Body of pancreas (tissue), 4 donors: Measurements from ENCODE around the gene ZSCAN30. TPM values are rescaled to one million over a fixed set of nuclear protein-coding genes. Genes with fewer than 3 reads are reported as not detected.

ENCODE experiments used
- ATAC-seq: fragments of 150-250 bp; one replicate; pipeline ENCODE4 v1.9.1; 2016
- DNase-seq, 4 donors: peaks; one replicate each; pipeline ENCODE4 v3.0.0-alpha.2; 2019
- H3K27ac ChIP-seq, 4 donors: fragments of 200-600 bp; sonication (generic); 1 replicate in 3 of 4; 2 replicates in 1 of 4; pipeline versions ENCODE4 v1.5.1 to v1.6.1; 2016 to 2019; ENCODE audit warnings: mild to moderate bottlenecking in 1 of 4, mixed read lengths in 1 of 4, moderate library complexity in 1 of 4
- H3K27me3 ChIP-seq, 2 donors: fragments of 200-600 bp; sonication (generic); one replicate each; pipeline ENCODE4 v1.6.0; 2016; ENCODE audit warnings: mild to moderate bottlenecking in 1 of 2
- H3K36me3 ChIP-seq, 2 donors: fragments of 200-600 bp; sonication (generic); replicated peaks in 1 of 2; 2 replicates each; pipeline ENCODE4 v1.5.1; 2016; ENCODE audit warnings: low read depth in 2 of 2; ENCODE audit not compliant: insufficient read depth in 1 of 2
- H3K4me1 ChIP-seq: fragments of 200-600 bp; sonication (generic); one replicate; pipeline ENCODE4 v1.6.0; 2016
- H3K4me3 ChIP-seq, 2 donors: fragments of 200-600 bp; sonication (generic); 1 replicate in 1 of 2; 2 replicates in 1 of 2; pipeline ENCODE4 v1.5.1; 2016 to 2019
- H3K9me3 ChIP-seq, 3 donors: fragments of 200-600 bp; sonication (generic); 1 replicate in 2 of 3; 2 replicates in 1 of 3; pipeline ENCODE4 v1.5.1; 2016
- POLR2A ChIP-seq, 3 donors: fragments of 450-650 bp; IDR thresholded peaks; one replicate each; pipeline ENCODE4 v1.6.1; 2016; ENCODE audit warnings: antibody characterized with exemption in 3 of 3, mild to moderate bottlenecking in 2 of 3
- WGBS, 2 donors: methylation state at CpG; one replicate each; pipeline ENCODE4 v1.1.5; 2017; 5-methylcytosine and 5-hydroxymethylcytosine counted together
- intact Hi-C: fragments of 100-400 bp; cut with DNase I; formaldehyde crosslinking; loops from one replicate; pipeline ENCODE4 v1.15.1; 2023
- total RNA-seq, 2 donors: library from RNA; depleted of rRNA; stranded (reverse); fragments of >200 nt; gene quantifications; one replicate each; pipeline ENCODE4 v1.1.0, GENCODE V29; 2016
- TF ChIP-seq, protein P1 (sequence below), 7 experiments: fragments of 450-650 bp in 4 of 7; fragments of 200-600 bp in 3 of 7; sonication (generic) in 3 of 7; IDR thresholded peaks; one replicate each; pipeline ENCODE4 v1.5.1; 2016 to 2019; ENCODE audit warnings: antibody characterized with exemption in 7 of 7

Gene ZSCAN30
- total RNA-seq, 2 donors from 2014 or later: 9.9 to 19.4 TPM

DNA sequence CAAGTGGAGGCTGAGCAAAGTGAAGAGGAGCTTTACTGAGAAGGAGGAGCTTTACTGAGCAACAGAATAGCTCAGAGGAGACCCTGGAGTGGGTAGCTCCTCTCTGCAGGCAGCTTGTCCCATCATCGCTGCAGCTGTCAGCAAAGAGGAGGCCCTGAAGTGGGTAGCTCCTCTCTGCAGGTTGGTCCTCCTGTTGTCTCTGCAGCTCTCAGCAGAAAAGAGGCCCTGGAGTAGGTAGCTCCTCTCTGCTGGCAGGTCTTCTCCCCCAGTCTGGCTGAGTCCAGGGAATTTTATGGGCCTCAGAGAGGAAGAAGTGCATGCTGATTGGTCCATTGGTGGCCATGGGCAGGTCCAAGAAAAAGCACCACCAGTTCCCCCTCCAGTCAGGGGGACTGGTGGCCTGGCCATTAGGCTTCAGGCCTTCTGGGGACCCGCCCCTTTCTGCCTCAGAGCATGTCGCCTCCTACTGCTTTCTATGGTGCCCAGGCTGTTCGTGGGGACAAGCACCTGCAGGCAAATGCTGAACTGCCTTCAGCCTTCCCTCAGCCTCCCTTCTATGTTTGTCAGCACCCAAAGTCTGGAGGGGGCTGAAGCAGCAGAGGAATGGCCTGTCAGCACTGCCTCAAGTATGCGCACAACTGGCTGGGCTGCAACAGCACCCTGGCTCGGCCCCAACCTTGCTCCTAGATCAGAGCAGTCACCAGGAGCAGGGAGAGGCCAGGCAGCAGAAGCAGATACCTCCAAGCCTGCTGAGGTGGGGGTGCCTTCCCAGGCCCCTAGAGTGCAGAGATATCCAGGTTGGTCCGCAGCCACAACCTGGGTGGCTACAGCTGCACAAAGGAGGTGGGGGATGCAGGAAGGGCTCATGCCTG, 5.9 kb downstream of the ZSCAN30 start:
- no peaks in the 10 kb centered on the region for H3K36me3 ChIP-seq
- no peak for ATAC-seq
- H3K4me1 ChIP-seq: peaks cover 5% of the 10 kb centered on the region
- 93 to 94% methylated on average over 3 to 7 of the region's 7 CpGs for WGBS, 2 donors
- H3K9me3 ChIP-seq: no peaks in the 10 kb centered on the region
- H3K4me3 ChIP-seq: no peak overlapping the region
- TF ChIP-seq, protein P1, sequence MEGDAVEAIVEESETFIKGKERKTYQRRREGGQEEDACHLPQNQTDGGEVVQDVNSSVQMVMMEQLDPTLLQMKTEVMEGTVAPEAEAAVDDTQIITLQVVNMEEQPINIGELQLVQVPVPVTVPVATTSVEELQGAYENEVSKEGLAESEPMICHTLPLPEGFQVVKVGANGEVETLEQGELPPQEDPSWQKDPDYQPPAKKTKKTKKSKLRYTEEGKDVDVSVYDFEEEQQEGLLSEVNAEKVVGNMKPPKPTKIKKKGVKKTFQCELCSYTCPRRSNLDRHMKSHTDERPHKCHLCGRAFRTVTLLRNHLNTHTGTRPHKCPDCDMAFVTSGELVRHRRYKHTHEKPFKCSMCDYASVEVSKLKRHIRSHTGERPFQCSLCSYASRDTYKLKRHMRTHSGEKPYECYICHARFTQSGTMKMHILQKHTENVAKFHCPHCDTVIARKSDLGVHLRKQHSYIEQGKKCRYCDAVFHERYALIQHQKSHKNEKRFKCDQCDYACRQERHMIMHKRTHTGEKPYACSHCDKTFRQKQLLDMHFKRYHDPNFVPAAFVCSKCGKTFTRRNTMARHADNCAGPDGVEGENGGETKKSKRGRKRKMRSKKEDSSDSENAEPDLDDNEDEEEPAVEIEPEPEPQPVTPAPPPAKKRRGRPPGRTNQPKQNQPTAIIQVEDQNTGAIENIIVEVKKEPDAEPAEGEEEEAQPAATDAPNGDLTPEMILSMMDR (IDR thresholded peaks at IDR 0.05): no peak
- TF ChIP-seq POLR2A (IDR thresholded peaks at IDR 0.05): no peak
- H3K27me3 ChIP-seq: no peaks in the 10 kb centered on the region
- intact Hi-C loops: loop anchor here (10.0 kb wide), 1 partner anchor 51 kb away; no protein-coding TSS in a partner anchor
- no peak for DNase-seq
- H3K27ac ChIP-seq: no peak overlapping the region

DNA sequence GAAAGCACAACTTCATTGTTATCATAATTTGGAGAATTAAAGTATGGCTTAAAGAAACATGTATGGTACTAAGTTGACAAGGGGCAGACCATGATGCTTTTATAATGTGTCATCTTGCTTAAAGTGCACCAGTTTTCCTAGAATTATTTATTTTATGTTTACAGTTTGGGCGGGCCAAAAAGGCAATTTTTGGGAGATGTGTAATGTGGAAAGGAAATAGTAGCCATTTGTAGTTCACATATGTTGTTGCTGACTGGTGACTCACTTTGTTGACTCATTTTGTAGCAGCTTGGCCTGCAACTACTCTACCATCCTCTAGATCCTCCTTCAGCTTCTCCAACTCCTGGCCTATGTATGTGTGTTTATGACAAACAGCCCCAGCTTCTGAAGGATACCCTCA, 7.7 kb downstream of the ZSCAN30 start:
- 86 to 92% methylated on average over 1 of the region's 1 CpG for WGBS, 2 donors
- ATAC-seq (no peak), DNase-seq (no peak)
- Histone ChIP-seq H3K36me3 (no peaks in the 10 kb centered on the region), H3K27me3 (no peaks in the 10 kb centered on the region), H3K4me3 (no peak overlapping the region), H3K4me1 (no peaks in the 10 kb centered on the region), H3K27ac (no peak overlapping the region), H3K9me3 (no peaks in the 10 kb centered on the region)
- intact Hi-C loops: loop anchor here (10.0 kb wide), 1 partner anchor 52 kb away; no protein-coding TSS in a partner anchor
- no peak for TF ChIP-seq POLR2A (IDR thresholded peaks at IDR 0.05)
- TF ChIP-seq, protein P1 (IDR thresholded peaks at IDR 0.05): no peak

DNA sequence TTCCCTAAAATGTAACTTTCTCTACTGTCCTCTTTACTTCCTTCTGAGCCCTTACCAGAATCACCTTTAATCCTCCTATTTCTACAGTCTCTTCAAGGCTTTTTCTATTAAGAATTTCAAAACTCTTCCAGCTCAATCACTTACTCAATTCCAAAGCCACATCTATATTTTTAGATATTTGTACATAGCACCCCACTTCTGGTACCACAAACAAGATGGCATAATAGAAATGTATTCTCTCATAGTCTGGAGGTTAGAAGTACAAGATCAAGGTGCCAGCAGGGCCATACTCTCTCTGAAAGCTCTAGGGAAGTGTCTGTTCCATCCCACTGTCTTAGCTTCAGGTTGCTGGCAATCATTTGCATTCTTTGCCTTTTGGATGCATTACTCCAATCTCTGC, 11.1 kb downstream of the ZSCAN30 start:
- DNase-seq (no peak), ATAC-seq (no peak)
- Histone ChIP-seq H3K4me3 (no peak overlapping the region), H3K4me1 (no peaks in the 10 kb centered on the region), H3K27me3 (no peaks in the 10 kb centered on the region), H3K27ac (no peak overlapping the region), H3K36me3 (no peaks in the 10 kb centered on the region), H3K9me3 (no peaks in the 10 kb centered on the region)
- no peak for TF ChIP-seq POLR2A (IDR thresholded peaks at IDR 0.05)
- TF ChIP-seq, protein P1 (IDR thresholded peaks at IDR 0.05): no peak
- intact Hi-C loops: no loop called here

DNA sequence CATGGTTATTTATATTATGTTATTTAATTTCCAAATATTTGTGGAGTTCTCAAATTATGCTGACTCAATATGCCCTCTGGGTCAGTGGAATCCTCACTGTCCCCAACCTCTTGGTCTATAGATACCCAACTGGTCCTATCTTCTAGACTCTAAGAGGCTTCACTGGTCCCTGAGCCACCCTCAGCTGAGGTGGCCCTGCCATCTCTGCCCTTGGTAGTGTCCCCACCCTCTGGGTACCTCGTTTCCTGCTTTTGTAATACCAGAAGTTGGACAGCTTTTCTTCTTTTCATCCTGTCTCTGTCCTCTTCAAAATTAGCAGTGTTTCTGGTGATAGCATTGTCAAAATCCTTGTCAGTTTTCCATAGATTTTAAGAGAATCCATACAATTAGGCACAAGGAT, 11.9 kb downstream of the ZSCAN30 start:
- no peaks in the 10 kb centered on the region for H3K27me3 ChIP-seq
- no peaks in the 10 kb centered on the region for H3K9me3 ChIP-seq
- ATAC-seq: no peak
- H3K36me3 ChIP-seq: no peaks in the 10 kb centered on the region
- H3K4me3 ChIP-seq: no peak overlapping the region
- no peak for TF ChIP-seq POLR2A (IDR thresholded peaks at IDR 0.05)
- TF ChIP-seq, protein P1 (IDR thresholded peaks at IDR 0.05): no peak
- H3K4me1 ChIP-seq: no peaks in the 10 kb centered on the region
- intact Hi-C loops: no loop called here
- H3K27ac ChIP-seq: no peak overlapping the region
- no peak for DNase-seq
- 80 to 82% methylated on average over 1 of the region's 1 CpG for WGBS, 2 donors

DNA sequence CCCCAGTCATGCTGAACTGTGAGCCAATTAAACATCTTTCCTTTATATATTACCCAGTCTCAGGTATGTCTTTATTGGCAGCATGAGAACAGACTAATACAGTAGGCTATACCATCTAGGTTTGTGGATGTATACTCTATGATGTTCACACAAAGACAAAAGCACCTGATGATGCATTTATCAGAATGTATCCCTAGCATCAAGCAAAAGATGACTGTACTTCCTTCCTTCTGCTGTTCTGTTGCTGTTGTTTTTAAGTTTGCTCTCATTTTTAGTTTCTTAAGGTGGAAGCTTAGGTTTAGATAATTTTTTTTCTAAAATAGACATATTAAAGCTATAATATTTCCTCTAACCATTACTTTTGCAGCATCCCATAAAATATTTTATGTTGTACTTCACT, 12.4 kb downstream of the ZSCAN30 start:
- intact Hi-C loops: no loop called here
- no peaks in the 10 kb centered on the region for H3K4me1 ChIP-seq
- H3K27ac ChIP-seq: no peak overlapping the region
- ATAC-seq (no peak), DNase-seq (no peak)
- no peak overlapping the region for H3K4me3 ChIP-seq
- TF ChIP-seq POLR2A (IDR thresholded peaks at IDR 0.05): no peak
- TF ChIP-seq, protein P1 (IDR thresholded peaks at IDR 0.05): no peak
- H3K9me3 ChIP-seq: no peaks in the 10 kb centered on the region
- H3K36me3 ChIP-seq: no peaks in the 10 kb centered on the region
- no peaks in the 10 kb centered on the region for H3K27me3 ChIP-seq
